Erythroblast (primary cell): ENCODE measurements around the gene IQCK.

Source experiments
- GATA1 ChIP-seq: IDR thresholded peaks from 2 replicates; pipeline ENCODE4 v1.6.1; 2011; ENCODE audit warnings: low read depth, mild to moderate bottlenecking, control low read depth, low read length, moderate library complexity
- POLR2A ChIP-seq: IDR thresholded peaks from 2 replicates; pipeline ENCODE4 v1.6.1; 2011; ENCODE audit warnings: mild to moderate bottlenecking, low read length

- no peak for TF ChIP-seq POLR2A
- TF ChIP-seq GATA1: no peak
Measured at GRCh38 chr16:19858340-19859018, 140.4 kb downstream of the IQCK start.
